Thyroid gland (tissue), 4 donors: Measurements from ENCODE around the gene DGKH.

Experiments used
- POLR2A ChIP-seq, 2 donors: fragments of 450-650 bp; IDR thresholded peaks; one replicate each; pipeline ENCODE4 v1.6.1; 2017; ENCODE audit warnings: antibody characterized with exemption in 2 of 2, mild to moderate bottlenecking in 2 of 2, moderate library complexity in 1 of 2
- TF ChIP-seq, protein P1 (sequence below), 6 experiments: fragments of 200-600 bp in 3 of 6; fragments of 450-650 bp in 3 of 6; sonication (generic) in 3 of 6; IDR thresholded peaks; one replicate each; pipeline ENCODE4 v1.5.1; 2016 to 2019; ENCODE audit warnings: antibody characterized with exemption in 6 of 6, mild to moderate bottlenecking in 2 of 6, inconsistent platforms in 1 of 6, moderate library complexity in 1 of 6

DNA sequence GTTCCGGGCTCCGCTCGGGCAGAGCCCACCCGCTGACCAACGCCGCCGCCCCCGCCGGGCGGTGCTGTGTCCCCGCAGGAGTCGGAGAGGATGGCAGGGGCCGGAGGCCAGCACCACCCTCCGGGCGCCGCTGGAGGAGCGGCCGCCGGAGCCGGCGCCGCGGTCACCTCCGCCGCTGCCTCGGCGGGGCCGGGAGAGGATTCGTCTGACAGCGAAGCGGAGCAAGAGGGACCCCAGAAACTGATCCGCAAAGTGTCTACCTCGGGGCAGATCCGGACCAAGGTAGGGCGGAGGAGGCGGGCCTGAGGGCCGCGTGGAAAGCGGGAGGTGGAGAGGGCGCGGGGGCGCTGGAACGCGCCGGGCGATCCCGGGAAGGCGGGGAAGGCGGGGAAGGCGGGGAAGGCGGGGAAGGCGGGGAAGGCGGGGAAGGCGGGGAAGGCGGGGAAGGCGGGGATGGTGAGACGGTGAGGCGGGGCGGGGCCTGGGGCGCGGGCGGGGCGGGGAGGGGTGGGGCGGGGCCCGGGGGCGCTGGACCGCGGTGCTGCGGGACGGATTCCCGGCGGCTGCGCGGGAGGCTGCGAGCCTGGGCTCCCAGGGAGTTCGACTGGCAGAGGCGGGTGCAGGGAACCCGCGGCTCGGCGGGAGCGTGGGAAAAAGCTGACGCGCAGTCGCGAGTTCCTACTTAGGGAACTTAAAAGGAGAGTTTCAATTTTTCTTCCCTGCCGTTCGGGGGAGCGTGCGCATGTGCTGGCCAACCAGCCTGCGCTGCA, 421 bp downstream of the DGKH start:
- TF ChIP-seq, protein P1, sequence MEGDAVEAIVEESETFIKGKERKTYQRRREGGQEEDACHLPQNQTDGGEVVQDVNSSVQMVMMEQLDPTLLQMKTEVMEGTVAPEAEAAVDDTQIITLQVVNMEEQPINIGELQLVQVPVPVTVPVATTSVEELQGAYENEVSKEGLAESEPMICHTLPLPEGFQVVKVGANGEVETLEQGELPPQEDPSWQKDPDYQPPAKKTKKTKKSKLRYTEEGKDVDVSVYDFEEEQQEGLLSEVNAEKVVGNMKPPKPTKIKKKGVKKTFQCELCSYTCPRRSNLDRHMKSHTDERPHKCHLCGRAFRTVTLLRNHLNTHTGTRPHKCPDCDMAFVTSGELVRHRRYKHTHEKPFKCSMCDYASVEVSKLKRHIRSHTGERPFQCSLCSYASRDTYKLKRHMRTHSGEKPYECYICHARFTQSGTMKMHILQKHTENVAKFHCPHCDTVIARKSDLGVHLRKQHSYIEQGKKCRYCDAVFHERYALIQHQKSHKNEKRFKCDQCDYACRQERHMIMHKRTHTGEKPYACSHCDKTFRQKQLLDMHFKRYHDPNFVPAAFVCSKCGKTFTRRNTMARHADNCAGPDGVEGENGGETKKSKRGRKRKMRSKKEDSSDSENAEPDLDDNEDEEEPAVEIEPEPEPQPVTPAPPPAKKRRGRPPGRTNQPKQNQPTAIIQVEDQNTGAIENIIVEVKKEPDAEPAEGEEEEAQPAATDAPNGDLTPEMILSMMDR (IDR thresholded peaks at IDR 0.05), result peak in 3 of 6 experiments; percentile 14 to 25 (median 24)
- TF ChIP-seq POLR2A (IDR thresholded peaks at IDR 0.05), result peak in 1 of 2 donors; percentile 40
